K562 (cell line): ENCODE measurements around the gene EYA4.

ENCODE experiments used
- EP300 ChIP-seq: IDR thresholded peaks from 2 replicates; pipeline ENCODE4 v1.6.1; 2012; ENCODE audit warnings: low read length, improper control_type of control experiment
- HNRNPK ChIP-seq: fragments of 200-400 bp; formaldehyde crosslinking; IDR thresholded peaks from one replicate; pipeline ENCODE4 v1.6.1; 2018; ENCODE audit warnings: mild to moderate bottlenecking, low read depth, low read length; ENCODE audit not compliant: poor library complexity, severe bottlenecking
- POLR2A ChIP-seq: fragments of 450-650 bp; conservative IDR thresholded peaks from 2 replicates; pipeline ENCODE4 v1.6.1; 2016
- POLR2AphosphoS5 ChIP-seq: IDR thresholded peaks from 2 replicates; pipeline ENCODE4 v1.6.1; 2011; ENCODE audit warnings: mild to moderate bottlenecking, low read depth, low read length, moderate library complexity; ENCODE audit not compliant: control insufficient read depth, insufficient read depth
- SMC3 ChIP-seq: conservative IDR thresholded peaks from 2 replicates; pipeline ENCODE4 v1.6.1; 2011; ENCODE audit warnings: low read depth, low read length, improper control_type of control experiment; ENCODE audit not compliant: insufficient read depth
- SPI1 ChIP-seq: IDR thresholded peaks from 2 replicates; pipeline ENCODE4 v1.6.1; 2011; ENCODE audit warnings: low read depth, low read length, control low read depth, borderline replicate concordance
- SRF ChIP-seq, 2 experiments: fragments of 250-450, 450-650 bp in 1 of 2; sonication (Bioruptor Pico) in 1 of 2; sonication (generic) in 1 of 2; formaldehyde crosslinking; IDR thresholded peaks; 2 replicates each; pipeline versions ENCODE4 v1.5.0 to v1.5.1; 2020 to 2022; ENCODE audit warnings: mild to moderate bottlenecking in 1 of 2, missing genetic modification reagents in 1 of 2
- TF ChIP-seq, protein P1 (sequence below): fragments of 450-650 bp; formaldehyde crosslinking; conservative IDR thresholded peaks from 2 replicates; pipeline ENCODE4 v1.4.0; 2022; ENCODE audit warnings: mild to moderate bottlenecking, missing genetic modification characterization
- TF ChIP-seq, protein P2 (sequence below), 3 experiments: IDR thresholded peaks in 2 of 3; conservative IDR thresholded peaks in 1 of 3; 2 replicates each; pipeline ENCODE4 v1.5.1; 2011 to 2012; ENCODE audit warnings: low read length in 3 of 3, mild to moderate bottlenecking in 3 of 3, control low read depth in 2 of 3, improper control_type of control experiment in 1 of 3, inconsistent platforms in 1 of 3, low read depth in 1 of 3, mixed read lengths in 1 of 3, moderate library complexity in 1 of 3; ENCODE audit not compliant: insufficient read depth in 2 of 3

DNA sequence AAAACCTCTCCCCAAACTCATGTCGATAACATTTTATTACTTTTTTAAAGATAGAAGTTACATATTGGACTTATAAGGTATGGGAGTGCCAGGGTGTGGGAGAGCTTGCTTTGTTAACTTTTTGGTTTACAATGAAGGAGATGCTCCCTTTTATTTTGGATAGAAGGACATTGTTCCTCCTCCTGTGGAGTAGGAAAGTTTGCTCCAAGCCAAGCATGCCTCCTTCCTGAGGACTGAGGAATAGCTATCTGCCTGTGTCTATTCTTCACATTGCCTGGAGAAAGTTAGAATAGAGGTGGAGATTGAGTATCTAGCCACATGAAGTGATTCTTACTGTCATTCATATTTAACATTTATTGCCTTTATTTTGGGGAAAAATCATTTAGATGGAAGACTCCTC, 71.9 kb downstream of the EYA4 start:
- TF ChIP-seq SPI1, result no peak
- TF ChIP-seq POLR2AphosphoS5, result no peak
- no peak for TF ChIP-seq SRF (CRISPR knock-in tag; IDR thresholded peaks at IDR 0.05)
- TF ChIP-seq, protein P1, sequence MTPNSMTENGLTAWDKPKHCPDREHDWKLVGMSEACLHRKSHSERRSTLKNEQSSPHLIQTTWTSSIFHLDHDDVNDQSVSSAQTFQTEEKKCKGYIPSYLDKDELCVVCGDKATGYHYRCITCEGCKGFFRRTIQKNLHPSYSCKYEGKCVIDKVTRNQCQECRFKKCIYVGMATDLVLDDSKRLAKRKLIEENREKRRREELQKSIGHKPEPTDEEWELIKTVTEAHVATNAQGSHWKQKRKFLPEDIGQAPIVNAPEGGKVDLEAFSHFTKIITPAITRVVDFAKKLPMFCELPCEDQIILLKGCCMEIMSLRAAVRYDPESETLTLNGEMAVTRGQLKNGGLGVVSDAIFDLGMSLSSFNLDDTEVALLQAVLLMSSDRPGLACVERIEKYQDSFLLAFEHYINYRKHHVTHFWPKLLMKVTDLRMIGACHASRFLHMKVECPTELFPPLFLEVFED (CRISPR knock-in tag), result no peak
- TF ChIP-seq, protein P2, sequence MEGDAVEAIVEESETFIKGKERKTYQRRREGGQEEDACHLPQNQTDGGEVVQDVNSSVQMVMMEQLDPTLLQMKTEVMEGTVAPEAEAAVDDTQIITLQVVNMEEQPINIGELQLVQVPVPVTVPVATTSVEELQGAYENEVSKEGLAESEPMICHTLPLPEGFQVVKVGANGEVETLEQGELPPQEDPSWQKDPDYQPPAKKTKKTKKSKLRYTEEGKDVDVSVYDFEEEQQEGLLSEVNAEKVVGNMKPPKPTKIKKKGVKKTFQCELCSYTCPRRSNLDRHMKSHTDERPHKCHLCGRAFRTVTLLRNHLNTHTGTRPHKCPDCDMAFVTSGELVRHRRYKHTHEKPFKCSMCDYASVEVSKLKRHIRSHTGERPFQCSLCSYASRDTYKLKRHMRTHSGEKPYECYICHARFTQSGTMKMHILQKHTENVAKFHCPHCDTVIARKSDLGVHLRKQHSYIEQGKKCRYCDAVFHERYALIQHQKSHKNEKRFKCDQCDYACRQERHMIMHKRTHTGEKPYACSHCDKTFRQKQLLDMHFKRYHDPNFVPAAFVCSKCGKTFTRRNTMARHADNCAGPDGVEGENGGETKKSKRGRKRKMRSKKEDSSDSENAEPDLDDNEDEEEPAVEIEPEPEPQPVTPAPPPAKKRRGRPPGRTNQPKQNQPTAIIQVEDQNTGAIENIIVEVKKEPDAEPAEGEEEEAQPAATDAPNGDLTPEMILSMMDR (IDR thresholded peaks at IDR 0.05 in 2 of 3, conservative IDR thresholded peaks at IDR 0.05 in 1 of 3; ENCODE audit: insufficient read depth in 2 of 3, low read depth in 1 of 3, low read length in 3 of 3), result no peak
- no peak for TF ChIP-seq HNRNPK
- TF ChIP-seq EP300, result no peak
- TF ChIP-seq SMC3, result no peak
- TF ChIP-seq POLR2A, result no peak
